ENCODE measurements around the gene NEDD8.

NEDD8 gene

GRCh38 chr14:24270537-24271133, 38.5 kb upstream of the NEDD8 start:
- peak overlapping the region; percentile 91 for H3K27ac ChIP-seq

DNA sequence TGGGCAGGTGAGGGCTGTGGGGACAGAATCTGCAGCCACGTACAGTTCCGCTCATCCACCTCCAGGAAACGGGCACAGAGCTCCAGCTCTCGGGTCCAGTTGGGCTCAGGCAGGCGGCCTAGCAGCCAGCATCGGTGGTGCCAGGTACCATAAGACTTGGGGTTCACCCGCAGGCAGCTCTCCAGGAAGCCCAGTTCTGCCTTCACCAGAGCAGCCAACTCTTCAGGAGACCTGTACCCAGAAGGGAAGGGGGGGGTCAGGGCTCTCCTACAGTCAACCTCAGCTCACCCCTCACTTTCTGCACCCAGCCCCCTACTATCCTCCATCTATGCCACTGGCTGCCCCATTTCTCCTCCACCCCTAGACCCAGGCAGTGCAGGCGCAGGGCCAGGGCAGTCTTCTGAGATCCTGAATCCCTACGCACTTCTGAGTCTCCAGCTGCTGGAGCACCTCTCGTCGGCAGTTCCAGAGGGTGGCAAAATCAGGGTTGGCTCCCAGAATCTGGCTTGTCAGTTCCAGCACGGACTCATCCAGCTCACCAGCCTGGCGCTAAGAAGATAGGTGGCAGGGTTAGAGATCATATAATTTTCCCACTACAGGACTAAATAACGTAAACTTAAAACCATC, 37.9 kb upstream of the NEDD8 start:
- H3K27ac ChIP-seq: no peak overlapping the region
- TF ChIP-seq CTCF (IDR thresholded peaks at IDR 0.05): no peak
- TF ChIP-seq ZFX (IDR thresholded peaks at IDR 0.05; ENCODE audit: borderline replicate concordance): no peak

More at GRCh38 chr14:24270537-24271133, 38.5 kb upstream of the NEDD8 start:
- TF ChIP-seq CTCF (IDR thresholded peaks at IDR 0.05): no peak
- TF ChIP-seq ZFX (IDR thresholded peaks at IDR 0.05; ENCODE audit: borderline replicate concordance): no peak

DNA sequence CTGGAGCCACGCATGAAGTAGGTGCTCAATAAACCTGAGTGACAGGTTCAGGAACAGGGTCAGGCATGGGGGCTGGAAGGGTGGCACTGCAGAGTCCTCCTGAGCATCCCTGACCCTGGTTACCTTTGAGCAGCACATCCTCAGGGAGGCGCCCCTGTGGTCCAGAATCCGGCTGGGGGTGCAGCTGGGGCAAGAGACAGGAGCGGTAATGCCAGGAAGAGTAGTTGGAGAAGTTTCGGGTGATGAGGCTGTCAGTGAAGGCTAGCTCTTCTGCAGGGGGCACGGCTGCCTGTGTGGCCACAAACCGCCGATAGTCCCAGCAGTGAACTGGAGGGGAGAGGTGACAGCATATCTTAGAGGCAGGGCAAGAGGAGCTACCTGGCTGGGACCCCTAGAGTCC, 37.2 kb upstream of the NEDD8 start:
- TF ChIP-seq ZFX (IDR thresholded peaks at IDR 0.05; ENCODE audit: borderline replicate concordance) (no peak), CTCF (IDR thresholded peaks at IDR 0.05) (no peak)
- no peak overlapping the region for H3K27ac ChIP-seq

DNA sequence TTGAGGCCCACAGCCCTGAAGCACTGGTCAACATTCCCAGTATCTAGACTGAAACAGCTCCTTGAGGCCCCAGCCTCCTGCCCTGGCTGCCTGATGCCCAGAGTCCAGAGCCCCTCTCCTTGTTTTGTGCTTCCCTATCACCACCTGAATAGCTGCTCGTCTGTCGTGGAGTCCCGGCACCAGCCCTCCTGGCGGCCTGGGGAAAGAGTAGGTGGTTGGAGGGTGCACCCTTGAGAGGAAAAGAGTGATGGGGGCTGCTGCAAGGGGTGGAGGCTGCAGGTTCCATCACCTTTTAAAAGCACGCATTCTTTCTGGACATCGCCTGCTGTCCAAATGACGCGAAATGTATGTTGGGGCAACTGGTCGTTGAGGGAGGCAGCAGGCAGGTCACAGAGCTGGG, 36.1 kb upstream of the NEDD8 start:
- no peak overlapping the region for H3K27ac ChIP-seq
- TF ChIP-seq CTCF (IDR thresholded peaks at IDR 0.05): no peak
- no peak for TF ChIP-seq ZFX (IDR thresholded peaks at IDR 0.05; ENCODE audit: borderline replicate concordance)

DNA sequence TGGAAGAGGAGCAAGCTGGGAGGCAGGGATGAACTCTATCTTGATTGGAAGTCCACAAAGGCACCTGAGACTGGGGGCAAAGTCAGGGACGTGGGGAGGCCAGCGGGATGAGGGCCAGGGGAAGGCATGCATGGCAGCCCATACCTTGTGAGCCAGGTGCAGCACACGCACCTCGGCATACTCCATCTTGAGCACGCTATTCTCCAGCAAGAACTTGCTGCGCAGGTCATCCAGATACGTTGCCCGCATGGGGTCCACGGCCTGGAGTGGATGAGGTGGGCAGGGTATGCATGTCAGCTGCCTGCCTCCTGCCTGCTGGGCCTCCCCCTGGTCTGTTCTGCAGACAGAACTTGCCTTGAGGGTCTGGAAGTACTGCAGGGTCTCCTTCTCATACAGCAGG, 35.3 kb upstream of the NEDD8 start:
- TF ChIP-seq CTCF (IDR thresholded peaks at IDR 0.05) (no peak), ZFX (IDR thresholded peaks at IDR 0.05; ENCODE audit: borderline replicate concordance) (no peak)
- no peak overlapping the region for H3K27ac ChIP-seq

- TF ChIP-seq ZFX (IDR thresholded peaks at IDR 0.05; ENCODE audit: borderline replicate concordance) (no peak), CTCF (IDR thresholded peaks at IDR 0.05) (no peak)
- no peak overlapping the region for H3K27ac ChIP-seq
Observed at GRCh38 chr14:24266344-24267244, 34.4 kb upstream of the NEDD8 start.
